GM12878 (cell line): ENCODE data around the gene ARHGEF17. TPM values are rescaled to one million over a fixed set of nuclear protein-coding genes. Genes with fewer than 3 reads are reported as not detected.

Experiments used
- ATAC-seq: fragments of 200-7000 bp; cut with Tn5 transposase; 3 replicates; pipeline ENCODE4 v1.9.1; 2020; ENCODE audit warnings: mild to moderate bottlenecking, moderate library complexity
- BruUV-seq: library from RNA; stranded (reverse); fragments of 400-500 nt; replicated peaks from 2 replicates; lab custom pipeline; 2021; lab: Mats Ljungman, UMichigan
- CTCF ChIA-PET: fragments of 300-600 bp; sonication (Branson Sonifier 250); formaldehyde crosslinking; extraction: SDS; loops from one replicate; lab custom pipeline; 2021; ENCODE audit warnings: inconsistent platforms; lab: Yijun Ruan, JAX
- POLR2A ChIA-PET: fragments of 350-600 bp; formaldehyde crosslinking; extraction: SDS; loops from one replicate; lab custom pipeline; 2021; ENCODE audit warnings: inconsistent platforms; lab: Charles Lee
- RAD21 ChIA-PET: fragments of 300-600 bp; sonication (Branson Sonifier 250); formaldehyde crosslinking; loops from one replicate; lab custom pipeline; 2023; ENCODE audit warnings: antibody characterized with exemption; ENCODE audit not compliant: unreplicated experiment; lab: Charles Lee
- SMC1A ChIA-PET: fragments of 300-600 bp; sonication (Branson Sonifier 250); formaldehyde crosslinking; loops from one replicate; lab custom pipeline; 2023; ENCODE audit not compliant: unreplicated experiment, uncharacterized antibody; lab: Charles Lee
- DNase-seq: peaks from one replicate; pipeline ENCODE4 v3.0.0-alpha.2; 2011; ENCODE audit warnings: low read depth, low spot score
- FAIRE-seq: peaks from 3 replicates; lab custom pipeline; 2011; peaks lifted over from hg19 to GRCh38; lab: Jason Lieb, UNC
- H2AFZ ChIP-seq: 2 replicates; pipeline ENCODE4 v1.6.0; 2011; ENCODE audit warnings: low read depth, low read length, control low read depth; ENCODE audit not compliant: control insufficient read depth
- H3K27ac ChIP-seq: 2 replicates; pipeline ENCODE4 v1.5.1; 2011; ENCODE audit warnings: control low read depth; ENCODE audit not compliant: control insufficient read depth, insufficient read depth
- H3K27me3 ChIP-seq, 2 experiments: replicated peaks in 1 of 2; 2 replicates each; pipeline versions ENCODE4 v1.6.0 to v1.6.1; 2011; ENCODE audit warnings: low read length in 1 of 2; ENCODE audit not compliant: control insufficient read depth in 2 of 2, insufficient read depth in 2 of 2
- H3K36me3 ChIP-seq, 2 experiments: 2 replicates each; pipeline ENCODE4 v1.5.1; 2011; ENCODE audit warnings: low read length in 1 of 2; ENCODE audit not compliant: control insufficient read depth in 2 of 2, insufficient read depth in 2 of 2
- H3K4me1 ChIP-seq: 2 replicates; pipeline ENCODE4 v1.6.1; 2011; ENCODE audit warnings: mild to moderate bottlenecking, low read length, moderate library complexity, mixed read lengths; ENCODE audit not compliant: control insufficient read depth, insufficient read depth
- H3K4me2 ChIP-seq: 2 replicates; pipeline ENCODE4 v1.6.0; 2011; ENCODE audit warnings: control low read depth; ENCODE audit not compliant: control insufficient read depth, insufficient read depth
- H3K4me3 ChIP-seq: fragments of 200-600 bp; sonication (generic); 2 replicates; pipeline ENCODE4 v1.5.1; 2016
- H3K79me2 ChIP-seq: 2 replicates; pipeline ENCODE4 v1.6.0; 2011; ENCODE audit warnings: low read length; ENCODE audit not compliant: control insufficient read depth, insufficient read depth
- H3K9ac ChIP-seq: 2 replicates; pipeline ENCODE4 v1.8.0; 2011; ENCODE audit warnings: low read length, control low read depth, mixed read lengths; ENCODE audit not compliant: control insufficient read depth, insufficient read depth
- H3K9me3 ChIP-seq: replicated peaks from 3 replicates; pipeline ENCODE4 v1.5.1; 2011; ENCODE audit warnings: mild to moderate bottlenecking, low read length; ENCODE audit not compliant: control insufficient read depth, insufficient read depth
- H4K20me1 ChIP-seq: 2 replicates; pipeline ENCODE4 v1.6.0; 2011; ENCODE audit not compliant: control insufficient read depth, insufficient read depth
- FOS ChIP-seq: IDR thresholded peaks from 3 replicates; pipeline ENCODE4 v1.6.1; 2011; ENCODE audit warnings: borderline replicate concordance; ENCODE audit not compliant: insufficient read length; ENCODE audit errors: extremely low read depth
- GABPA ChIP-seq: IDR thresholded peaks from 2 replicates; pipeline ENCODE4 v1.6.1; 2014; ENCODE audit warnings: antibody characterized with exemption, low read depth, mild to moderate bottlenecking, inconsistent platforms
- IRF5 ChIP-seq: fragments of 450-650 bp; IDR thresholded peaks from 2 replicates; pipeline ENCODE4 v1.6.1; 2017; ENCODE audit warnings: borderline replicate concordance
- PAX8 ChIP-seq: fragments of 450-650 bp; IDR thresholded peaks from 2 replicates; pipeline ENCODE4 v1.6.1; 2017; ENCODE audit warnings: mild to moderate bottlenecking, moderate library complexity
- SIX5 ChIP-seq: IDR thresholded peaks from 2 replicates; pipeline ENCODE4 v1.6.1; 2011; ENCODE audit warnings: mild to moderate bottlenecking, low read depth, low read length, moderate library complexity; ENCODE audit not compliant: severe bottlenecking
- ZNF687 ChIP-seq: fragments of 450-650 bp; IDR thresholded peaks from 2 replicates; pipeline ENCODE4 v1.6.1; 2017; ENCODE audit warnings: mild to moderate bottlenecking, moderate library complexity
- WGBS: methylation state at CpG from one replicate; pipeline ENCODE4 v1.1.6; 2016; ENCODE audit warnings: low lambda C conversion rate; ENCODE audit not compliant: insufficient replicate concordance, insufficient coverage; ENCODE audit errors: missing lambda C conversion rate; 5-methylcytosine and 5-hydroxymethylcytosine counted together
- in situ Hi-C: fragments of 300-500 bp; cut with MboI; formaldehyde crosslinking; loops from 9 replicates; pipeline ENCODE4 v1.14.3; 2018; ENCODE audit warnings: mixed read lengths
- intact Hi-C: fragments of 100-400 bp; cut with micrococcal nuclease; formaldehyde crosslinking; loops from one replicate; pipeline ENCODE4 v1.14.2; 2022; ENCODE audit not compliant: unreplicated experiment
- polyA plus RNA-seq, 11 experiments: library from polyadenylated mRNA; depleted of rRNA in 4 of 11; unstranded in 6 of 11; stranded (reverse) in 5 of 11; fragments of >200 nt; fragmentation: Nextera tagmentation in 4 of 11; fragmentation: Illumina TruSeq in 1 of 11; extraction: Ambion mirVana in 4 of 11; extraction: Trizol in 1 of 11; gene quantifications; 1 replicate in 1 of 11; 2 replicates in 10 of 11; pipeline versions ENCODE4 v1.2.1 to v1.2.3, GENCODE V29; 2011 to 2016; ENCODE audit warnings: inconsistent platforms in 2 of 11, missing spikeins in 2 of 11, low read depth in 1 of 11
- total RNA-seq, 4 experiments: library from RNA; depleted of rRNA in 3 of 4; stranded (reverse); fragments of >200 nt in 3 of 4; fragmentation: Illumina TruSeq in 1 of 4; extraction: Trizol in 1 of 4; gene quantifications; 2 replicates each; pipeline versions ENCODE4 v1.2.1 to v1.2.3, GENCODE V29; 2013 to 2021
- TF ChIP-seq, protein P1 (sequence below): fragments of 150-350 bp; IDR thresholded peaks from 2 replicates; pipeline ENCODE4 v1.6.1; 2014; ENCODE audit warnings: mild to moderate bottlenecking, low read depth, low read length
- TF ChIP-seq, protein P2 (sequence below): IDR thresholded peaks from 2 replicates; pipeline ENCODE4 v1.6.1; 2012; ENCODE audit warnings: low read depth, low read length, improper control_type of control experiment

The ARHGEF17 gene
- total and polyA plus RNA-seq, 10 of the 15 experiments (the other 5 are each of a cell fraction or from before 2014, with no cell fraction given), result 0.15 to 11.0 (median 1.7) TPM

DNA sequence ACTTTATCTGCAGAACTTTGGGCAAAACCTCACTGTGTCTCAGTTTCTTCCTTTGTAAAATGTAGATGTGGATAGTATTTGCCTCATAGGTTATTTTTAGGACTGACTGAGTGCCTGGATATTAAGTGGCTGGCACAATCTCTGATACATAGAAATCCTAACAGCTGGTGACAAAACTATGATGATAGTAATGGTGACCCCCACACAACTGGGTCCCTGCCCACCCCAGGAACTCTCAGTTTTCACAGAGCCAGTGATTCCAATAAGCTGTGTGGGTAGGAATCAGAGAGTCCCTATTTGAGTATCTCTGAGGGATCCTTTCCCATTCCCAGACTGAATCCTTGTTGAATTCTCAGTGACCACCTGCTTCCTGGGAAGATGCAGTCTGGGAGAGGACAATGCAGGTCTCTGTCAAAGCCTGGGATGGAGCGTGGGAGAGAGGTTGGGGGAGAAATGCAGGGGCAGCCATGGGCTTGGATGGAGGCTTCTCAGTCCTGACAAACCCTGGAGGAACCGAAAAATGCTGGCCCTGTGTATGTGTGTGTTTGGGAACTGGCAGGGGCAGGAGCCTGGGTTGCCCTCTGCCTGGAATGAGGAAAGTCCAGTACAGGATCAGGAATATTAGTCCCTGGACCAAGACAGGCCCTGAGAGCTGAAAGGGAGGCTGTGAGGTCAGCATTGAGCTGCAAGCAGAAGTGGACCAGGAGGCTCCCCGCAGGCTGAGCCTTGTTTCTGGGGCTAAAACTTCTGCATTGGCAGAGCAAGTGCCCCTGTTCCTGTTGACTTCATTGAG lies 42.0 kb upstream of the ARHGEF17 start:
- WGBS, result 42% methylated on average over 3 of the region's 3 CpGs
- no peak for FAIRE-seq

More for the DNA sequence above, 42.0 kb upstream of the ARHGEF17 start:
- CTCF ChIA-PET, result interaction anchor here (0.9 to 2.0 kb wide), 4 partner anchors 22 to 70 kb away, joined by 3 to 7 read pairs (median 5); no protein-coding TSS in a partner anchor
- intact Hi-C loops, result no loop called here
- Histone ChIP-seq H2AFZ (no peak overlapping the region), H4K20me1 (no peaks in the 10 kb centered on the region), H3K36me3 (no peaks in the 10 kb centered on the region), H3K9ac (no peak overlapping the region), H3K4me1 (peaks cover 18% of the 10 kb centered on the region), H3K9me3 (no peaks in the 10 kb centered on the region), H3K27me3 (peaks cover 0 to 2% of the 10 kb centered on the region in 2 experiments; a peak in 2 of 4 replicates), H3K4me3 (no peak overlapping the region), H3K27ac (no peak overlapping the region), H3K4me2 (no peak overlapping the region), H3K79me2 (no peaks in the 10 kb centered on the region)
- no peak for ATAC-seq
- no peak for DNase-seq
- in situ Hi-C loops, result no loop called here
- RAD21 ChIA-PET, result interaction anchor here (1.2 kb wide), 1 partner anchor 23 kb away, joined by 4 read pairs; no protein-coding TSS in a partner anchor
- BruUV-seq, result no TSS peak
- no peak for TF ChIP-seq SIX5
- TF ChIP-seq, protein P1, sequence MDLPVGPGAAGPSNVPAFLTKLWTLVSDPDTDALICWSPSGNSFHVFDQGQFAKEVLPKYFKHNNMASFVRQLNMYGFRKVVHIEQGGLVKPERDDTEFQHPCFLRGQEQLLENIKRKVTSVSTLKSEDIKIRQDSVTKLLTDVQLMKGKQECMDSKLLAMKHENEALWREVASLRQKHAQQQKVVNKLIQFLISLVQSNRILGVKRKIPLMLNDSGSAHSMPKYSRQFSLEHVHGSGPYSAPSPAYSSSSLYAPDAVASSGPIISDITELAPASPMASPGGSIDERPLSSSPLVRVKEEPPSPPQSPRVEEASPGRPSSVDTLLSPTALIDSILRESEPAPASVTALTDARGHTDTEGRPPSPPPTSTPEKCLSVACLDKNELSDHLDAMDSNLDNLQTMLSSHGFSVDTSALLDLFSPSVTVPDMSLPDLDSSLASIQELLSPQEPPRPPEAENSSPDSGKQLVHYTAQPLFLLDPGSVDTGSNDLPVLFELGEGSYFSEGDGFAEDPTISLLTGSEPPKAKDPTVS, result no peak
- no peak for TF ChIP-seq PAX8
- no peak for TF ChIP-seq IRF5
- TF ChIP-seq, protein P2, sequence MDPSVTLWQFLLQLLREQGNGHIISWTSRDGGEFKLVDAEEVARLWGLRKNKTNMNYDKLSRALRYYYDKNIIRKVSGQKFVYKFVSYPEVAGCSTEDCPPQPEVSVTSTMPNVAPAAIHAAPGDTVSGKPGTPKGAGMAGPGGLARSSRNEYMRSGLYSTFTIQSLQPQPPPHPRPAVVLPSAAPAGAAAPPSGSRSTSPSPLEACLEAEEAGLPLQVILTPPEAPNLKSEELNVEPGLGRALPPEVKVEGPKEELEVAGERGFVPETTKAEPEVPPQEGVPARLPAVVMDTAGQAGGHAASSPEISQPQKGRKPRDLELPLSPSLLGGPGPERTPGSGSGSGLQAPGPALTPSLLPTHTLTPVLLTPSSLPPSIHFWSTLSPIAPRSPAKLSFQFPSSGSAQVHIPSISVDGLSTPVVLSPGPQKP, result no peak
- TF ChIP-seq FOS, result no peak
- no peak for TF ChIP-seq GABPA
- no peak for TF ChIP-seq ZNF687
- POLR2A ChIA-PET, result no interaction called here
- SMC1A ChIA-PET, result interaction anchor here (1.3 kb wide), 1 partner anchor 23 kb away, joined by 3 read pairs; no protein-coding TSS in a partner anchor
